Stimulated activated CD8-positive, alpha-beta memory T cell treated with anti-CD3 and anti-CD28 coated beads, Interleukin-4, amount 100 ng/mL, for 48 hours (primary cell): ENCODE measurements around the gene WASHC3.

Experiments
- DNase-seq: peaks from one replicate; pipeline ENCODE4 v3.0.0-alpha.2; 2020

The WASHC3 gene

DNA sequence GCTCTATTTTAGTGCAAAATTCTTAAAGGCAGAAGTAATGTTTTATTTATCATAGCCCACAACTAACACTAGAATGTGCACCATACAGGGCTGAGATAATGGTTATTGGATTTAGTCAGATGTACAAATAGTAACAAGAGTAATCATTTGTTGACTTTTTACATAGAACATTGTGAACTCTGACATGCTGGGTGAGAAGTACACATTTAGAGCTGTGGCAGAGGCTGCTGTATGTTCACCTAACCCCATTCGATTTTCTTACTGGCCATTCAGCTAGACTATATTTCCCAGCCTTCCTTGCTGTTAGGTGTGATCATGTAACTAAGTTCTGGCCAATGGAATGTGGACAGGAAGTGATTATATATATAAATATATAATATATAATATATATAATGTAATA is 95.3 kb downstream of the WASHC3 start:
- DNase-seq, result no peak

DNA sequence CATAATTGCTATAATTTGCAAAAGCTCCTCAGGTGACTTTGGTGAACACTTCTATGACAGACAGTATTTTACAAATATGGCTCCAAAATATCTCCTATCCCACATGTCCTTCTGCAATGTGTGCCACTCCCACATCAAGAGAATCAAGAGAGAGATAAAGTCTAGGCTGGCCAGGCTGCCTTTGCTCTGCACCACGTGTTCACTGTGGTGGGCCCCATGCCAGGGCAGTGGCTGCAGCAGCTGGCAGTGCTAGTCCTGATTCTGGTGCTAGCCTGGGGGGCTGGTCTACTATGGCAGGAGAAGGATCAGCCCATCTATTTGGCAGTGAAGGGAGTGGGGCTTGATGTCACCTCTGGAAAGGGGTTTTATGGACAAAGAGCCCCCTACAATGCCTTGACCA is 98.1 kb downstream of the WASHC3 start:
- no peak for DNase-seq
